HepG2 (cell line): ENCODE data around the gene TBC1D4. TPM values are rescaled to one million over a fixed set of nuclear protein-coding genes. Genes with fewer than 3 reads are reported as not detected.

Experiments used
- ATAC-seq: fragments of 200-7000 bp; cut with Tn5 transposase; 3 replicates; pipeline ENCODE4 v1.9.1; 2020; ENCODE audit warnings: mild to moderate bottlenecking, moderate library complexity
- BruUV-seq: library from RNA; stranded (reverse); fragments of 400-500 nt; replicated peaks from 2 replicates; lab custom pipeline; 2021; lab: Mats Ljungman, UMichigan
- CTCF ChIA-PET: fragments of 300-600 bp; formaldehyde crosslinking; extraction: SDS; loops from one replicate; lab custom pipeline; 2021; ENCODE audit warnings: low total read pairs, inconsistent platforms, low intra/inter-chr PET ratio; lab: Yijun Ruan, JAX
- POLR2A ChIA-PET: fragments of 350-600 bp; sonication (Branson Sonifier 250); formaldehyde crosslinking; loops from one replicate; lab custom pipeline; 2020; ENCODE audit warnings: antibody characterized with exemption, inconsistent platforms; lab: Yijun Ruan, JAX
- DNase-seq: peaks from one replicate; pipeline ENCODE4 v3.0.0-alpha.2; 2015; ENCODE audit warnings: low spot score
- FAIRE-seq: peaks from 3 replicates; lab custom pipeline; 2011; peaks lifted over from hg19 to GRCh38; lab: Jason Lieb, UNC
- H2AFZ ChIP-seq: one replicate; pipeline ENCODE4 v1.6.1; 2011; ENCODE audit warnings: low read length, inconsistent platforms
- H3K27ac ChIP-seq: fragments of 300-600 bp; 3 replicates; pipeline ENCODE4 v1.8.0; 2011; ENCODE audit warnings: mixed run types, mild to moderate bottlenecking, mixed read lengths, low read length, inconsistent platforms; ENCODE audit not compliant: insufficient read depth; ENCODE audit errors: extremely low read length
- H3K27me3 ChIP-seq, 2 experiments: fragments of 200-600 bp in 1 of 2; 2 replicates in 1 of 2; 3 replicates in 1 of 2; pipeline versions ENCODE4 v1.6.0 to v1.8.0; 2011; ENCODE audit warnings: low read length in 2 of 2, mild to moderate bottlenecking in 2 of 2, moderate library complexity in 2 of 2, inconsistent platforms in 1 of 2; ENCODE audit not compliant: insufficient read depth in 2 of 2, control insufficient read depth in 1 of 2
- H3K36me3 ChIP-seq, 2 experiments: fragments of 200-600 bp in 1 of 2; replicated peaks in 1 of 2; 2 replicates in 1 of 2; 3 replicates in 1 of 2; pipeline versions ENCODE4 v1.5.1 to v1.8.0; 2011; ENCODE audit warnings: low read length in 2 of 2, inconsistent platforms in 1 of 2; ENCODE audit not compliant: insufficient read depth in 2 of 2, control insufficient read depth in 1 of 2
- H3K4me1 ChIP-seq: 2 replicates; pipeline ENCODE4 v1.5.1; 2012; ENCODE audit warnings: low read length, inconsistent platforms; ENCODE audit not compliant: insufficient read depth
- H3K4me2 ChIP-seq: 2 replicates; pipeline ENCODE4 v1.6.0; 2011; ENCODE audit warnings: low read depth, low read length, inconsistent platforms
- H3K4me3 ChIP-seq, 3 experiments: fragments of 200-600 bp in 1 of 3; sonication (generic), shearing (Covaris generic) in 1 of 3; replicated peaks in 1 of 3; 2 replicates each; pipeline ENCODE4 v1.5.1; 2011 to 2016; ENCODE audit warnings: low read length in 3 of 3, inconsistent platforms in 2 of 3, low read depth in 2 of 3, mild to moderate bottlenecking in 2 of 3, control low read depth in 1 of 3, mixed read lengths in 1 of 3; ENCODE audit not compliant: insufficient read depth in 1 of 3
- H3K79me2 ChIP-seq: one replicate; pipeline ENCODE4 v1.6.1; 2011; ENCODE audit warnings: low read length, inconsistent platforms; ENCODE audit not compliant: insufficient read depth
- H3K9ac ChIP-seq: 2 replicates; pipeline ENCODE4 v1.6.0; 2011; ENCODE audit warnings: mild to moderate bottlenecking, low read depth, low read length, inconsistent platforms; ENCODE audit not compliant: insufficient read depth
- H3K9me3 ChIP-seq: 2 replicates; pipeline ENCODE4 v1.5.1; 2012; ENCODE audit warnings: mild to moderate bottlenecking, low read length
- H4K20me1 ChIP-seq: 2 replicates; pipeline ENCODE4 v1.6.0; 2011; ENCODE audit warnings: inconsistent platforms, mild to moderate bottlenecking, low read length, moderate library complexity; ENCODE audit not compliant: insufficient read depth
- CBX1 ChIP-seq: IDR thresholded peaks from one replicate; pipeline ENCODE4 v1.6.1; 2016; ENCODE audit warnings: antibody characterized with exemption, low read depth
- ISX ChIP-seq: sonication (generic); formaldehyde crosslinking; conservative IDR thresholded peaks from 2 replicates; pipeline ENCODE4 v1.5.0; 2020; ENCODE audit warnings: missing genetic modification reagents
- KIAA2018 ChIP-seq: sonication (generic); formaldehyde crosslinking; IDR thresholded peaks from 2 replicates; pipeline ENCODE4 v1.5.0; 2020; ENCODE audit warnings: mild to moderate bottlenecking, missing genetic modification reagents, borderline replicate concordance
- SPEN ChIP-seq: sonication (generic); formaldehyde crosslinking; IDR thresholded peaks from 2 replicates; pipeline ENCODE4 v1.5.1; 2020; ENCODE audit warnings: low read depth, mild to moderate bottlenecking, missing genetic modification reagents
- STAG1 ChIP-seq: sonication (generic); formaldehyde crosslinking; IDR thresholded peaks from 2 replicates; pipeline ENCODE4 v1.4.0; 2020; ENCODE audit warnings: missing genetic modification reagents
- ZNF383 ChIP-seq: sonication (generic); formaldehyde crosslinking; IDR thresholded peaks from 2 replicates; pipeline ENCODE4 v1.4.0; 2020; ENCODE audit warnings: missing genetic modification reagents, mild to moderate bottlenecking, borderline replicate concordance
- WGBS: methylation state at CpG from one replicate; pipeline ENCODE4 v1.1.6; 2017; ENCODE audit warnings: low lambda C conversion rate; 5-methylcytosine and 5-hydroxymethylcytosine counted together
- in situ Hi-C: cut with HindIII; loops from 2 replicates; pipeline ENCODE4 v1.10.0; 2017; ENCODE audit warnings: low pct_unique_long_range_greater_than_20kb; ENCODE audit not compliant: extremely low pct_ligation_motif_present
- intact Hi-C: fragments of 100-400 bp; cut with micrococcal nuclease; formaldehyde crosslinking; loops from one replicate; pipeline ENCODE4 v1.10.0; 2022; ENCODE audit not compliant: unreplicated experiment
- polyA plus RNA-seq, 8 experiments: library from polyadenylated mRNA; depleted of rRNA in 3 of 8; stranded (reverse) in 7 of 8; unstranded in 1 of 8; fragments of >200 nt; fragmentation: Illumina TruSeq in 4 of 8; extraction: Trizol in 4 of 8; gene quantifications; 2 replicates each; pipeline versions ENCODE4 v1.2.1 to v1.2.3, GENCODE V29; 2011 to 2016; ENCODE audit warnings: low read depth in 4 of 8, missing spikeins in 1 of 8, mixed read lengths in 1 of 8; ENCODE audit not compliant: insufficient read depth in 1 of 8
- total RNA-seq, 5 experiments: library from RNA; depleted of rRNA; stranded (reverse); fragments of >200 nt; fragmentation: Illumina TruSeq; extraction: Trizol; gene quantifications; 2 replicates each; pipeline ENCODE4 v1.2.3, GENCODE V29; 2016; ENCODE audit warnings: low read depth in 1 of 5

Gene TBC1D4
- total and polyA plus RNA-seq, 2 of the 13 experiments (the other 11 are each of a cell fraction or from before 2014, with no cell fraction given) = 35.9 to 64.4 TPM

DNA sequence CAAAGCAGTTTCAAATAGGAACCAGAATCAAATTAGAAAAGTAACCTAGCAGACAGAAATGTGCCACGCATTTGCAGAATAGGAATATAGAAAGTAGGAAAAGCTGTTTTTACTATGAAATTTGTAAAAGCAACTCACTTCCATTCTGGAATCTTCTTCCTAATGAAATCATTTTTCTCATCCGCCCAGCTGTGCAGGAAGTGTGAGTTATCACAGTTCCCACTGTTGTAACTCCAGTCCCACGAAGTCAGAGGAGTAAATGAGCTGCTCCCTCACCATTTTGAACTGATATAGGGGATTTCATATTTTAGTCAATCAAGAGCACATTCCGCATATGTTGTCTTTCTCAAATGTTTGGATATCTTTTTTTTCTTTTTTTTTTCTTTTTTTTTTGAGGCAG, 230.8 kb downstream of the TBC1D4 start:
- Histone ChIP-seq H3K9me3 (no peaks in the 10 kb centered on the region; the same call in 1 of the 2 replicates), H3K27ac (no peak overlapping the region), H3K4me1 (no peaks in the 10 kb centered on the region), H2AFZ (no peak overlapping the region), H3K4me2 (no peak overlapping the region), H4K20me1 (no peaks in the 10 kb centered on the region), H3K36me3 (no peaks in the 10 kb centered on the region), H3K9ac (no peak overlapping the region), H3K79me2 (no peaks in the 10 kb centered on the region), H3K27me3 (no peaks in the 10 kb centered on the region; a peak in 1 of 5 replicates), H3K4me3 (no peak overlapping the region)
- in situ Hi-C loops (no loop called here), intact Hi-C loops (no loop called here)
- POLR2A ChIA-PET = no interaction called here
- DNase-seq = no peak
- CTCF ChIA-PET = no interaction called here
- TF ChIP-seq CBX1 (no peak), SPEN (no peak), STAG1 (CRISPR knock-in tag) (no peak), KIAA2018 (CRISPR knock-in tag) (no peak), ZNF383 (CRISPR knock-in tag) (no peak), ISX (CRISPR knock-in tag) (no peak)
- no TSS peak for BruUV-seq
- FAIRE-seq = no peak
- ATAC-seq = no peak
- whole genome bisulfite sequencing = 25% methylated on average over 4 of the region's 4 CpGs
